Muscle layer of duodenum (tissue), 2 donors: Measurements from ENCODE around the gene SREBF2.

Experiments
- H3K27ac ChIP-seq: one replicate; pipeline ENCODE4 v1.7.0; 2013; ENCODE audit warnings: mild to moderate bottlenecking, low read length
- H3K27me3 ChIP-seq: one replicate; pipeline ENCODE4 v1.7.0; 2013; ENCODE audit warnings: low read depth, mild to moderate bottlenecking, control low read depth, low read length
- H3K36me3 ChIP-seq, 2 donors: one replicate each; pipeline ENCODE4 v1.7.0; 2013; ENCODE audit warnings: low read length in 2 of 2, control low read depth in 1 of 2, mild to moderate bottlenecking in 1 of 2; ENCODE audit not compliant: insufficient read depth in 2 of 2, control insufficient read depth in 1 of 2
- H3K4me1 ChIP-seq, 2 donors: one replicate each; pipeline ENCODE4 v1.7.0; 2013; ENCODE audit warnings: low read length in 2 of 2, mild to moderate bottlenecking in 2 of 2, control low read depth in 1 of 2, moderate library complexity in 1 of 2; ENCODE audit not compliant: insufficient read depth in 2 of 2, control insufficient read depth in 1 of 2
- H3K4me3 ChIP-seq, 2 donors: one replicate each; pipeline ENCODE4 v1.7.0; 2013; ENCODE audit warnings: low read length in 2 of 2, low read depth in 1 of 2, mild to moderate bottlenecking in 1 of 2
- H3K9me3 ChIP-seq, 2 donors: one replicate each; pipeline ENCODE4 v1.7.0; 2013; ENCODE audit warnings: low read length in 2 of 2, control low read depth in 1 of 2, mild to moderate bottlenecking in 1 of 2; ENCODE audit not compliant: control insufficient read depth in 1 of 2
- donor health status: healthy.

SREBF2 gene

DNA sequence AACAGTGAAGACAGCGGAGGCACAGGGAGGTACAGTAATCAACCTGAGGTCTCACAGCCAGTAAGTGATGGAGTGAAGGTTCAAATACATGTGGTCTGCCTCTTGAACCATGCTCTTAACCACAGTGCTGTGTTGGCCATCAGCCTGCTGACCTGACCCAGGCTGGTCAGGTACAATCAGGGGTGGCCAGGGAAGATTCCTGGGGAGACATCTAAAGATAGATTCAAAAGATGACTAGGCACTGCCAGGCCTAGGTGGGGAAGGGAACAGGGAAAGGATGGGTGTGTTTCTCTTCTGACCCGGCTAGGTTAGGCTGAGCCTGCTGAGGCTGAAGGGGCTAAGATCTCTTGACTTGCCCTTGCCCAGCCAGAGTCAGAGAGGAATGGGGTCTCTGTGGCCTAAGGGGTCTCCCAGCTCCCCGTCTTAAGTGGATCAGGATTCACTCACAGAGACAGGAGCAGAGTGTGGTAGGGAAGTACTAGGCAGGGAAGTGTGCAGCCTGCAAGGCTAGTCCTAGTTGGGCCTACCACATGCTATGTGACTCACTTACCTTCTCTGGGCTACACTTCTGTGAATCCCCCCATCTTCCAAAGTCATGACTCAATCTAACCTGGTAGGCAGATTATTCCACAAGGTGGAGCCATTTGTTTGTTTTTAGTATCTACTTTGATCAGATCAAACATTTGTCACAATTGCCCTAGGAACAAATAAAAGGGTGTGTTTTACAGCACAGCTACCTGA lies 10.4 kb upstream of the SREBF2 start:
- Histone ChIP-seq H3K4me1 (no peaks in the 10 kb centered on the region), H3K9me3 (no peaks in the 10 kb centered on the region), H3K4me3 (no peak overlapping the region), H3K27me3 (no peaks in the 10 kb centered on the region), H3K27ac (no peak overlapping the region), H3K36me3 (peaks cover 0 to 11% of the 10 kb centered on the region in 2 donors)

GRCh38 chr22:41823797-41824196 lies 9.1 kb upstream of the SREBF2 start:
- no peak overlapping the region for H3K27ac ChIP-seq
- no peaks in the 10 kb centered on the region for H3K4me1 ChIP-seq
- H3K36me3 ChIP-seq = peaks cover 0 to 8% of the 10 kb centered on the region in 2 donors
- no peaks in the 10 kb centered on the region for H3K27me3 ChIP-seq
- no peak overlapping the region for H3K4me3 ChIP-seq
- H3K9me3 ChIP-seq = no peaks in the 10 kb centered on the region

DNA sequence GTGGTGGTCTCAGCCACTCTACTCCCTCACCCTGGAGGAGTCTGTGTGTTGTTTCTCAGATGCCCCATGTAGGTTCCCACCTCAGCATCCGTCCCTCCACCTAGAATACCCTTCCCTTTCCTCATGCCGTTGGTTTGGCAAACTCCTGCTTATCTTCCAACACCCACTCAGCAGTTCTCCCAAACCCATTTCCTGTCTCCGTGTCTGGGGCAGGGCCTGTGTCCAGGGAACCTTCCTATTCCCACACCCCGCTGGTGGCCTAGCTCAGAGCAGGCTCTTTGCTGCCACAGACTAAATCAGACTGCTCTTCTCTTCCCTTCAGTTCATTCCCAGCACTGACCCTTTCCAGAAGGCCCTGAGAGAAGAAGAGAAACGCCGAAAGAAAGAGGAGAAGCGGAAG lies 7.5 kb upstream of the SREBF2 start:
- H3K4me1 ChIP-seq = no peaks in the 10 kb centered on the region
- H3K27ac ChIP-seq = no peak overlapping the region
- H3K4me3 ChIP-seq = no peak overlapping the region
- peaks cover 0 to 4% of the 10 kb centered on the region in 2 donors for H3K36me3 ChIP-seq
- no peaks in the 10 kb centered on the region for H3K9me3 ChIP-seq
- H3K27me3 ChIP-seq = no peaks in the 10 kb centered on the region

GRCh38 chr22:41826021-41826420 lies 6.9 kb upstream of the SREBF2 start:
- H3K36me3 ChIP-seq = no peaks in the 10 kb centered on the region
- H3K27ac ChIP-seq = no peak overlapping the region
- no peak overlapping the region for H3K4me3 ChIP-seq
- no peaks in the 10 kb centered on the region for H3K9me3 ChIP-seq
- H3K27me3 ChIP-seq = no peaks in the 10 kb centered on the region
- H3K4me1 ChIP-seq = no peaks in the 10 kb centered on the region

- no peaks in the 10 kb centered on the region for H3K36me3 ChIP-seq
- H3K9me3 ChIP-seq = no peaks in the 10 kb centered on the region
- H3K4me1 ChIP-seq = no peaks in the 10 kb centered on the region
- H3K27ac ChIP-seq = no peak overlapping the region
- no peaks in the 10 kb centered on the region for H3K27me3 ChIP-seq
- no peak overlapping the region for H3K4me3 ChIP-seq
These were observed 6.2 kb upstream of the SREBF2 start for GRCh38 chr22:41826430-41827383.

- H3K27me3 ChIP-seq = no peaks in the 10 kb centered on the region
- no peaks in the 10 kb centered on the region for H3K36me3 ChIP-seq
- H3K27ac ChIP-seq = no peak overlapping the region
These were observed 5.2 kb upstream of the SREBF2 start for GRCh38 chr22:41827671-41828070.

GRCh38 chr22:41828516-41828915 lies 4.4 kb upstream of the SREBF2 start:
- H3K27me3 ChIP-seq = no peaks in the 10 kb centered on the region
- no peaks in the 10 kb centered on the region for H3K4me1 ChIP-seq
- H3K36me3 ChIP-seq = no peaks in the 10 kb centered on the region
- no peaks in the 10 kb centered on the region for H3K9me3 ChIP-seq
- H3K27ac ChIP-seq = no peak overlapping the region
- no peak overlapping the region for H3K4me3 ChIP-seq

More at GRCh38 chr22:41827671-41828070, 5.2 kb upstream of the SREBF2 start:
- no peaks in the 10 kb centered on the region for H3K4me1 ChIP-seq
- no peak overlapping the region for H3K4me3 ChIP-seq
- H3K9me3 ChIP-seq = no peaks in the 10 kb centered on the region

GRCh38 chr22:41830174-41830573 lies 2.7 kb upstream of the SREBF2 start:
- Histone ChIP-seq H3K27me3 (no peaks in the 10 kb centered on the region), H3K36me3 (no peaks in the 10 kb centered on the region), H3K27ac (no peak overlapping the region), H3K4me3 (no peak overlapping the region), H3K9me3 (no peaks in the 10 kb centered on the region), H3K4me1 (peaks cover 6 to 9% of the 10 kb centered on the region in 2 donors)

DNA sequence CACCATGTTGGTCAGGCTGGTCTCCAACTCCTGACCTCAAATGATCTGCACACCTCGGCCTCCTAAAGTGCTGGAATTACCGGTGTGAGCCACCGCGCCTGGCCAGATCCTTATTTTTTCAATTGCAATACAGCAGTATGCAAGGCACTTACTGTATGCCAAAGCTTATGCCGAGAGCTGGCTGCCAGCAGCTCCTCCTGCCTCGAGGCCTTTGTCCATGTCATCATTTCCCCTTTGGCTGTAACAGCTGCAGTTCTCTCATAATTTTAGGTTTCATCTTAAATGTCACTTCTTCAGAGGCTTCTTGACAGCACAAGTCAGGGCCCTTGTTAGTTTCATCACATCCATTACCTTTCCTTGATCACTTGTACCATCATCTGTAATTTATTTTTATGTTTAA lies 1.5 kb upstream of the SREBF2 start:
- no peak overlapping the region for H3K4me3 ChIP-seq
- peaks cover 0 to 7% of the 10 kb centered on the region in 2 donors for H3K36me3 ChIP-seq
- peaks cover 6 to 9% of the 10 kb centered on the region in 2 donors for H3K4me1 ChIP-seq
- no peaks in the 10 kb centered on the region for H3K27me3 ChIP-seq
- no peaks in the 10 kb centered on the region for H3K9me3 ChIP-seq
- H3K27ac ChIP-seq = peak overlapping the region; percentile 86

- Histone ChIP-seq H3K4me3 (peak overlapping the region; percentile 63 to 82), H3K4me1 (peaks cover 6 to 9% of the 10 kb centered on the region in 2 donors), H3K9me3 (no peaks in the 10 kb centered on the region), H3K36me3 (peaks cover 0 to 13% of the 10 kb centered on the region in 2 donors), H3K27ac (peak overlapping the region; percentile 86), H3K27me3 (no peaks in the 10 kb centered on the region)
These were observed 915 bp upstream of the SREBF2 start for GRCh38 chr22:41831828-41832552.
